Effector CD8-positive, alpha-beta T cell (primary cell): ENCODE measurements around the gene TBC1D2B.

Experiments
- DNase-seq: peaks from one replicate; lab custom pipeline; 2025; lab: John Stamatoyannopoulos, UW

The TBC1D2B gene

DNA sequence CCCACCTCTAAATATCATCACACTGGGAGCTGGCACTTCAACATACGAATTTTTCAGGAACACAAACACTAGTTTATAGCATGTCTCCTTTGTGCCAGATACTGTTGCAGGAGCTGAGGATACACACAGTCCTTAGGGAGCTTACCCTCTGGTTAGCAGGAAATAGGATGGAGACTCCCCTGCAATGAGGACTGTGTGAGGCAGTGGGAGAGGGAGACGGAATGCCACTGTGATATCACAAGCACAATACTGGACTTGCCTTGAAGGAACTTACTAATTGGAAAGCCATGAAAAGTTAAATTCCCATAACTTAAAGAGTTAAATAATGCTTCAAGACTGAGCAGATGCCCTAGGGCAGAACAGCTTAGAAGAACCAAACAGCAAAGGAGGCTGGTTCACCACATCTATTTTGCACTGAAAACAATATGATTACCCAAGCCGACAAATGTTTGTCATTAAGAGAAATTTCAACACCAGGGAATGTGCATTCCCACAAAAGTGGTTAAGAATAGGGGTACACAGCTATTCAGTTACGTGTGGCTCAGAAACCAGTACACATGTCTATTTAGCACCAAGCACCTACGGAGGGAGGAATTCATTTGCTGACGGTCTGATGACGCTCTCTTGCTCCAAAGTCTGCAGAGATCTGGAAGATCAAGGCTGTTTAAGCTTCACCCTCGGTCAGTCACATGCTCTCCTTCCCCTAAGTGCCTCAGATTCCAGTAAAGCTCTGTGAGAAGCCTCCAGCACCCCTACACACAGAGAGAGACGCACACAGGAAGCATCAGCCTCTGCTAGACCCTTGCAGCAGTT, 5.2 kb downstream of the TBC1D2B start:
- no peak for DNase-seq

DNA sequence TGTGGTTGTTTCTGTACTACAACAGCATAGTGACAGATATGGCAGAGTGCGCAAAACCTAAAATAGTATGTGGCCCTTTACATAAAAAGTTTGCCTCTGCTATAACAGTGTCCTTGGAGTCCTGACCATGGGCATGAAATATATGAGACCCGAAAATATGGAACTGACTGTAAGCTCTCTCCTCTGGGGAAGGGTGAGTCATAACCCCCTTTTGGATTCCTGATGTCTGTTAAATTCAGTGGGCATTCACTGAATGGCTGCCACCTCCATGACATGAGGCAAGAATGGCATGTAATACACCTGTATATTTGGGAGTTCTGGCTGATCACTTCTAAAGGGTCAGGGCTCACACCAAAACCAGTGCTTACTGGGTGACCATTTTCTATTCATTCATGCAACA, 6.1 kb downstream of the TBC1D2B start:
- DNase-seq, result no peak

DNA sequence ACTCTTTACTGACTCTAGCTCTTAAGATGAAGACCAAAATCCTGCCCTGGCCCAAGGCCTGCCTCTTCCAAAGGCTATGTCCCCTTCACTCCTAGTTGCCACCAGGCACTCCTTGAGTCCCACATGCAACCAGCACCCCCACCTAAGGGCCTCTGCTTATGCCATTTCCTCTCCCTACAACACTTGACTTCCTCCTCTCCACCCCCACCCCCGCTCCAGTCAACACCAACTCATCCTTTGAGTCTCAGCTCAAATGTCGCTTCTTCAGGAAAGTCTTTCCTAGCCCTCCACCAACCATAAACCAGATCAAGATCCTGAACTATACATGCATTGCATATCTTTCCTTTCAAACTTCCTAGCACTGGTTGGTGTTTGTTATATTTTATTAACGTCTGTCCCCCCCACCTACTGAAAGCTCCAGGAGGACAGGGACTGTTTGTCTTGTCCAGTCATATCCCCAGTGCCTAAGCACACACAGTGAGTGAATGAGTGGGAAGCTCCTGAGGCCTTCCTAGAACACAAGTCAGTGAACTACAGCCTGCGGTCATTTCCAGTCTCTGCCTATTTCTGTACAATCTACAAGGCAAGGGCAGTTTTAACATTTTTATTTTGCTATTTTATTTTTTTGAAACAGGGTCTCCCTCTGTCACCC, 7.3 kb downstream of the TBC1D2B start:
- no peak for DNase-seq

DNA sequence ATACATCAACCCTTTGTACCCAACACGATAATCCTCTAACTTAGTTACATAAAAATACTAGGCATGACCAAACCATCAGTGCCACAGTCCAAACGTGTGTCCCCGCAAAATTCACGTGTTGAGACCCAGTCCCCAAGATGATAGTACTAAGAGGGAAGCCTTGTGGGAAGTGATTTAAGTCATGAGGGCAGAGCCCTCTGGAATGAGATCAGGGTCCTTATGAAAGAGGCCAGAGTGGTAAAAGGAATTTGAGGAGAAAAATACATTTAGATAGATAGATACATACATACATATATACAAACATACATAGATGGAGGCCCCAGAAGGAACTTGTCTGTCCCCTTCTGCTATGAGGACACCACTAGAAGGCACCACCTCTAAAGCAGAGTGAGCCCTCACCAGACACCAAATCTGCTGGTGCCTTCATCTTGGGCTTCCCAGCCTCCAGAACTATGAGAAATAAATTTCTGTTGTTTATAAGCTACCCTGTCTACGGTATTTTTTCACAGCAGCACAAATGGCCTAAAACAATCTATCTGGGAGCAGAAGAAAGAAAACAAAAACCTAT, 8.0 kb downstream of the TBC1D2B start:
- no peak for DNase-seq

DNA sequence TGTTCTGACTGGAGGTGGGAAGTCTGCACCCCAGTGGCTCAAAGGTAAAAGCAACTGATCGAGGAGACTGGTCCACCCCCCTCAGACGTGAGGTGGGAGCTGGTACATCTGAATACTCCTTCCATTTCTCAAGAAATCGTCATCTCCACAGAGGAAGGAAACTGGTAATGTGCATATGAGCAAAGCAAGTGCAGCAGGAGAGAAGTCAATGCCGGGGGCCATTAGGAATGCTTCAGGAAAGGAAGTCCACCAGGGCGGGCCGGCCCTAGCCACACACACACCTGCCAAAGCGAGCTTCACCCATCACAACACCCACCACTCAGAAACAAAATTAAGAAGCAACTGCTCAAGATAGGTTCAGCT, 8.5 kb downstream of the TBC1D2B start:
- no peak for DNase-seq

DNA sequence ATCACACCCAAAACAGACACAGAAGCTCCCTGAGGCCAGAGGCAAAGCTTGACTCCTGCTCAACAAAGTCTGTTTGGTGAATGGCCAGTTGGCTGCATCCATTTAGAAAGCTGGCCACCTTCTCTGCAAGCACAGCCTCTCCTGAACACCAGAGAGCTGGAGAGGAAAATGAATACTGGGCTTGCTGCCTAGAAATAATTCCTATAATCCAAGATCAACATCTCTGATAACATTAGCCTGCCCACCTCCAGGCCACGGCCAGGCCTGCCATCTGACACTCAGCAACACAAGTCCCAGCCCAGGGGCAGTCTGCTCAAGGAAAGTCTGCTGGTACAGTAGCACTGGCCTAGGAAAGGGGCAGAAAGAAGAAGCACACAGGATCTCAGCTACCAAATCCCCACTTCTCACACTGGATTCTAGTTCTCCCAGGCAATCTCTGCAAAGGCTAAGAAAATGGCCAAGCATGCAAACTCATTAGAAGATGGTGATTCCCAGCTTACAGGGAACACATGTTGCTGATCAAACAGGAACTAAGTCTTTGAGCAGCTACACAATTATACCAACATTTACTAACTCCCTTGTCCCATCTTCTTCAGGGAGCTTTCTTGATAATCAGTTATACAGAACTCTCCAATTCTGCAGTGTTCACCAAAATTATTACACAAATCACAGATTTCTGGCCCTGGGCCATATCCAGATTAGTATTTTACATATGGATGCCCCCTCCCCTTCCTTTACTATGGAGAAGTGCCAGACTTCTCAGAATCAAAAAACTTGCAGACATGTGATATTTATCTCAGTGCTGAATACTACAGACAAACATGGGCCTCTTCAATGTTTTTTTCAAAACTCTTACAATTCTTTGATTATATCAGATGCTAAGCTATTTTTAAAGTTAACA, 9.9 kb downstream of the TBC1D2B start:
- no peak for DNase-seq

DNA sequence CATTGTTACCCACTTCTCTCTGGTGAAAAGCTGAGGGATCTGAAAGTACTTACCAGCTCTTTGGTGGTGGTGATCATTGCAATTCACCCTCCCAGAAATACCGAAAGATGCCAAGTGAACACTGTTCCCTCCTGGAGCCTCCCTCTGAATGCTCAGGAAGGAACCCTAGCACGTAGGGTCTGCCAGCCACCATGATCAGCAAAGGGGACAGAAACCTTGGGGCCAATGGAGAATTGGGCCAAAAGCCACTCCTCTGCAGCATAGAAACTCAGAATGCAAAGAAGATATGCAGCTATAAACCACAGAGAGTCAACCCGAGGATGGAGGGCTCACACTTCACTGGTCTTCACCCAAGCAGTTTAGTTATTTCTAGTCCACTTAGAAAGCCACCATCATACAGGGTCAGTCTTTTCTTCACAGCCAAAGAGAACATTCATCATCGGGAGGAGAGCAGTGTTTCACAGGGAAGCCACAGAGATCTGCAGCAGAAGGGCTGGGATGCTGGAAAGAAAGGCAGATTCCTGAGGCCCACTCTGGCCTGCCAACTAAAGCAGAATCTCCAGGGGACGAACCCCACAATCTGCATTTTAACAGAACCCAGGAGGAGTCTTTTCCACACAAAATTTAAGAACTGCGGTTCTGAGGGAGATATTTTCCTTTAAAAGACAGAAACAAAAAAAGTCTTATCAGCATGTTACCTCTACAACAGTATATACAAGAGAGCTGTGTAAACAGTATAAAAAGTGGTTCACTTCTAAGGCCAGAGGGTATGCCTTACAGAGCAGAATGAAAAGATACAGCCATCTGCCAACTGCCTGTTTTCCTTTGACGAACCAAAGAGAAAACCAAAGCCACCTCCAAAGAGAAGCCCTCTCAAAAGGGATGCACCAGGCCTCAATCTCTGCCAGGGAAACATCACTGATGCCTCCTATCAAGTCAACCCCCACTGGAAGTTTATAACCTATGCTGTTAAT, 11.3 kb downstream of the TBC1D2B start:
- no peak for DNase-seq

DNA sequence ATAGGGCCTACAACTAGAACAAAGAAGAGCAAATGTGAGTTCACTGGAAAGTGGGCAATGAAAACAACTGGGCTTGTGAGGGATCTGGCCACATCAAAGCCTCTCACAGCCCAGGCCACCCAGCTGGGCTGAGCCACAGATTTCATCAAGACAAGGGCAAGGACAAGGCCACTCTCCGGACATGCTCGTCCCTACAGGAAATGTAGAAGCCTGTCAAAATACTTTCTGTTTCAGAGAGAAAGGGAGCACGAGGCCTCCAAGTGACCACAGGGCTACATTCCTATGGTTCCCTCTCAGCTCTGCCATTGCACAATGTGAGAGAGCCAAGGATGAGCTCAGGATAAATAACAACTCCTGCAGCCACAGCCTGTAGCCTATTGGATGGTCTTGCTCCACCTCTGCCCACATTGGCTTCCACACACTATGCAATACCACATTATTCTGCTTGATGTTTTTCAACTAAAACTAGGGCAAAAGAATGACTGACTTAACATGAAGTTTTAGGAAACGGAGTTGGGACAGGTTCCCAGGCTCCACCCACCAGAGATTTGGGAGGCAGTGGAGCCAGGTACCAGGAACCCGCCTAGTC, 12.1 kb downstream of the TBC1D2B start:
- DNase-seq, result no peak

DNA sequence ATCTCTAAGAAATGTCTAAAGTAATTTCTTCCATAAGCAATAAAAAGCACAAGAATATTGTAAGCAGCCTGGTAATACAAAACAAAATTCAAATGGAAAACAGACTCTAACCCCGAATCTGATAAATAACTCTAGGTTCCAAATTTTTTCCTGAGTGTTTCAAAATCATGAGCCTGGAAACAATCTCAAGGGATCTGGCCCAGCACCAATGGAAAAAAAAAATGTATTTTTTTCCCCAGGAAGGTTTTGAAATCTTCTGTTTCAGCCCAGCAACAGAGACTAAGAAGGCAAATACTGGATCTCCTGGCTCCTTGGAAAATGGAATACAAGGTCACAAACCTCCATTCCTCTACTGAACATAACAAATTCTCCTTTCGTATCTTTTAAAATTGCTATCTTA, 13.0 kb downstream of the TBC1D2B start:
- no peak for DNase-seq

DNA sequence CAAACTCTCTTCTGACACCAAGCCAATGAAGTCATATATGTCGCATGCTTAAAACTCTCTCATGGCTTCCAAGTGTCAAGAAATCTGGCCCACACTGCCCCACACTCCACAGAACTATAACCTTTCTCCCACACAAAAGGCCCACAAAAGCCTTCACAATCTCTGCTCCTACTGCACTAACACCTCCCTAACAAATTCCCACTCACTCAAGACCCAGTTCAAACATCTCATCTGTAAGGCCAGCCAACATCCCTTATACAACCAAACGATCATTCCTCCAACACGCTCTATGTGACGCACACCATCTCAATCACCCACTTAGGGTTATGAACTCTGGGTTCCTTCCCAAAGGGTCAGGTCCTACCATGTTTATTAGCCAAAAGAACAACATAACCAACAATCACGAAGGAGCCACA, 13.5 kb downstream of the TBC1D2B start:
- DNase-seq, result no peak

DNA sequence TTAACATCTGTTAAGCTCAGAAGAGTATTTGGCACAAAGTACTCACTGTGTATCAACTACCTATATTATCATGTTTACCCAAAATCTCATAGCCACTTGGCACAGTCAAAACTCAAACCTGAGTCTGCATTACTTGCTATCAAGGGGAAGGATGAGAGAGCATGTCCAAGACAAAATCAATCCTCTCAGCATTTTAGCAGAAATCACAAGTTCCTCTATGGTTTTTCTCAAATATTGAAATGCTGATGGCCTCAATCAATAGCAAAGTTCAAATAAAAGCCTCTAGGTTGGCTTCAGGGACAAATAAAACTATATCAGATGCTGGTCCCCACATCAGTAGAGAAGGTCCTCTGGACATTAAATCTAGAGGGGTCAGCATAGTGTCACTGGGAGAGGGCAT, 14.3 kb downstream of the TBC1D2B start:
- DNase-seq, result no peak

DNA sequence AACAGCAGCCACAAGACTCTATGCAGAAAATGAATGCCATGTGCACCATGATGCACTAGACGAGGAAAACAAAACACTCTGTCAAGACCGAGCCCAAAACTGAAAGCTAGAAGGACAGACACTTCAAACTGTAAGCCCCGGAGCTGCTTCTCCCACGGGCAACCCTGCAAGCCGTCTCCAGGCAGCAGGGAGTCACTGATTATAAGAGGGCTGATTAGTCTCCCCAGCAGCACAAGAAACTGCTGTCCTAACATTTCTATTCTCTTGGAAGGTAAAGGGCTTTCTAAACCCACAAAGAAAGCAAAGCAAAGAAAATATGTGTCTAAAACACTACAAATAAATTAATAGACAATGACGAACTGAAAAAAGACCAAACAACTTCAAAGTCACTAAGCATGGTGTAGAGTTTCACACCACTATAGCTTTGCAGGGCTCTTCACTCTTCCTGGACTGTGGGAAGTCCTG, 15.5 kb downstream of the TBC1D2B start:
- no peak for DNase-seq

DNA sequence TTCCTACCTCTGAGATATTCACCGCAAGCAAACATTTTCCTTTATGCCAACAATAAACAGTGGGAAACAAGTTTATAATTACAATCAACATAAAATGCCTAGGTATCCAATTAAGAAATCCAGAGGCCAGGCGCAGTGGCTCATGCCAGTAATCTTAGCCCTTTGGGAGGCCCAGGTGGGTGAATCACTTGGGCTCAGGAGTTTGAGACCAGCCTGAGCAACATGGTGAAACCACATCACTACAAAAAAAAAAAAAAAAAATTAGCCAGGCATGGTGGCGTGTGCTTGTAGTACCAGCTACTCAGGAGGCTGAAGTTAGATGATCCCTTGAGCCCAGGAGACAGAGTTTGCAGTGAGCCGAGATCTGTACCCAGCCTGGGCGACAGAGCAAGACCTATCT, 17.3 kb downstream of the TBC1D2B start:
- no peak for DNase-seq

DNA sequence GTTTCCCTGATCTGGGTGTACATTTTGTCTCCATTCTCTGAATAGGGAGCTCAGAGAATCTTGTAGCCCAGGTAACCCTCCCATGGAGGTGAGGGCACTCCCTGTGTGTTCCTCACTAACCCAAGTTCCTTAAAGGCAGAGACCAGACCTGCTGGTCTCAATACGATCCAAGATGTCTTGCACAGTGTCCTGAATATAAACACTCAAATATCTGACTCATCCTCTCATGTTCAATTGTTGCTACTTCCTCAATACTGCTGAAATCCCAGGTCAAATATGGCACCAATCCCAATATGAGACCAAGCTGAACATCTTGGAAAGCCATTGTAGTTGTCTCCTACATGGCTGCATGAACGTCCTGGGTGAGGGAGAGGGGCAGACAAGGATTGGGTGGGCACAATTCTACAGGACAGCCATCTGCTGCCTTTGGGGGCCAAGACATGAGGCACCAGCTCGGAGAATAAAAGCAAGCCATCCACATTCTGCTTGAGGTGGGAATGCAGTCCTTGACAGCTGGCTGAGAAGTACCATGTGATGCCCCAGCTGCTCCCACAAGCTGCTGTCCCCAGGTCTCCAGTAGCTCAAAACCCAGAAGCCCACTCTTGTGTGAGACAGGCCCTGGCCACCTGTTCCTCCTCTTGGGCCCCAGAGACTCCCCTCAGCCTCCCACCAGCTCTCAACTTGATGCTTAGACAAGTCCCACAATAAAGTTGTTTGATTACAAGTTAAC, 18.2 kb downstream of the TBC1D2B start:
- no peak for DNase-seq

DNA sequence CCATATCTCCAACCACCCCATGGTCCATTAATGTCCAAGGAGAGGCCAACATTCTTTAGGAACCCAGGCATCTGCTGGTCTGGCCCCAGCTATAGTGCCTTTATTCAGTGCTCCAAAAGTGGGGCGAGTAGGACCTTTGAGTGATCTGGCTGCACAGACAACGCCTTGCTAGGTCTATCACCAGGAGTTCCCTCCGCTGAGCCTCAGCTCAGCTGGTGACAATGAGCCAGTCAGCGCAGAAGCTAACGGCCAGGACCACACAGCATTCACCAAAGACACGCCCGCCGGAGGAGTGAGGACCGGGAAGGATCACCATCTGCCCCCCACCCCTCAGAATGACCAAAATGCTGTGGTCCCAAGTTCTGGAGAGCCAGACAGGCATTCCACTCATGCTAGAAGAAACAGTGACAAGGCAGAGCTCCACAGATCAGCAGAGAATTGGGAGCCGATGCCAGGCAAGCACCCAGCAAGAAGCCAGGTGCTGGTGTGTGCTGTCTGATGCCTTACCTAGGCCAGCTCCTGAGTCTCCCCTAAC, 19.0 kb downstream of the TBC1D2B start:
- DNase-seq, result no peak

DNA sequence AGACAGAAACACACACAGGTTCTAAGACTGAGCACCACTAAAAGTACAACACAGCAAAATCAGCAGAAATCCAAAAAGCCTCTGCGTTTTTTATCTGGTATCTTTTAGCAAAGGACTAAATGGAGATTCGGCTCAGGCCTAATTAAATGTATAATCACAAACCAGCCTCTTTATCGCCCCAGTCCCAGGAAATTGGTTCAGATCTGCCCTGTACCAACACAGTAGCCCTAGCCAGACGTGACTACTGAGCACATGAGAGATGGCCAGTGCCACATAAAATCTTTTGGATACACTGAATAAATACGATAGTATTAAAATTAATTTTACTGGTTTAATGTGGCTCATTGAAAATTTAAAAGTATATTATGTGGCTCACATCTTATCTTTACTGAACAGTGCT, 19.7 kb downstream of the TBC1D2B start:
- no peak for DNase-seq

DNA sequence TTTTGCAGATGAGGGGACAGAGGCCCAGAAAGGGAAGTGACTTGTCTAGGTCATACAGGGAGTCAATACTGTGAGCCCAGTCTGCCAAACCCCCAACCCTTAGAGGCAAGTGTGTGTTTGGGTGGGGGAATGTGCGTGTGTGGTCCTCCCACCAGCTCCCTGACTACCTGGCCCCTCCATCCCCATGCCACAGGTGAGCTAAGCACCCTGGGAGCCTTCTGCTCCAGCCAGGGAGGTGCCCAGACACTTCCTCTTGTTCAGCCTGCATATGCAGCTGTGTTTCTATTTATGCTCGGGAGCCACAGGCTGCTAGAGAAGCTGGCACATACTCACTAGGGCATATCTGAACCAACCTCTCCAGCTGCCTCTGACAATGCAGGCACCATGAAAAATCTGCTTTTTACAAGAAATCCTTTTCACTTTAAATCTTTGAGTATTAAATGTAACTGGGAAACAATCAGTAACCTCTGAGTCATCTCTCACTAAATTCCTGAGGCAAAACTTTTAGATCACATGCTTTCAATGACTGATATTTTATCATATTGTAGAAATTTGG, 20.7 kb downstream of the TBC1D2B start:
- DNase-seq, result no peak

DNA sequence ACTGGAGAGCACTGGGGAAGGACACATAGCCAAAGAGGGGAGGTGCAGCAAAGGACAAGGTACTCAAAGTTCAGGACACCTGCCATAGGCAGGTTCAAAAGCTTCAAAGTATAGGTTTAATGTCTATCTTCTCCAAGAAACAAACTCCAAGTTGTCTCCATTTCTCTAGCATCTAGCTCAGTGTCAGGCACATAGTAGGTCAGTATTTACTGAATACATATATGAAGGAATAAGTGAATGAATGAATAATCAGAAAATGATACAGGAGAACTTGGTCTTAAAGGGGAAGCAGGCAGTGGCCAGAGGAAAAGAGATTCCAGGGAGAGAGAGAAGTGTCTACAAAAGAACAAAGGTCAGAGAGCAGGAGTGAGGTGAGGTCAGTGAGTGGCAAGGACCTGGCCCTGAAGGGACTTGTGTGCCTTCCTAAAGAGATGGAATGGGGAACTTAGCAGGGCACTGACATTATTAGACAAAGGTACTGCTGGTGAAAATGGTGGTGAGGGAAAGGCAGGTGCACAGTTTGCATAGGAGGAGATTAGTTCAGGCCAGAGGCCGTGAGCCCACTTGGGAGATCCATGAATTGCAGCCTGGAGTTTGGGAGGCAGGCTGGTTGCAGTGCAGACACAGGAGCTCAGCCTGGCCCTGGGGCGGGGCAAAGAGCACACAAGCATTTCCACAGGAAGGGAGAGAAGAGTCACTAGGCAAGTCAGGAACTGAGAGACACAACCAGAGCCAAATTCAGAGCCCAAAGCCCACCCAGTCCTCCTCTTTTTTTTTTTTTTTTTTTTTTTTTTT, 21.4 kb downstream of the TBC1D2B start:
- DNase-seq, result no peak

DNA sequence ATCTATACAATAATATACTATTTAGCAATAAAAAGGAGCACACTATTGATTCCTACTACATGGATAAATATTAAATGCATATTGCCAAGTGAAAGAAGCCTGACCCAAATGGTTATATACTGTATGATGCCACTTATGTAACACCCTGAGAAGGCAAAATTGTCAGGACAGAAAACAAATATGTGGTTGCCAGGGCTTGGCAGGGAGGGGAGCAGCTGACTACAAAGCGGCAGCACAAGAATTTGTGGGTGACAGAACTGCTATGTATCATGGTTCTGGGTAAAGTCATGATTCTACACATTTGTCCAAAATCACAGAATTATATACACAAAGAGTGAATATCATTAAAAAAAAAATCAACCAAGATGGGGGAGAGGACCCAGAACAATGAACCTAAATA, 22.5 kb downstream of the TBC1D2B start:
- no peak for DNase-seq
